ENCODE data around the gene STAT5B.

DNA sequence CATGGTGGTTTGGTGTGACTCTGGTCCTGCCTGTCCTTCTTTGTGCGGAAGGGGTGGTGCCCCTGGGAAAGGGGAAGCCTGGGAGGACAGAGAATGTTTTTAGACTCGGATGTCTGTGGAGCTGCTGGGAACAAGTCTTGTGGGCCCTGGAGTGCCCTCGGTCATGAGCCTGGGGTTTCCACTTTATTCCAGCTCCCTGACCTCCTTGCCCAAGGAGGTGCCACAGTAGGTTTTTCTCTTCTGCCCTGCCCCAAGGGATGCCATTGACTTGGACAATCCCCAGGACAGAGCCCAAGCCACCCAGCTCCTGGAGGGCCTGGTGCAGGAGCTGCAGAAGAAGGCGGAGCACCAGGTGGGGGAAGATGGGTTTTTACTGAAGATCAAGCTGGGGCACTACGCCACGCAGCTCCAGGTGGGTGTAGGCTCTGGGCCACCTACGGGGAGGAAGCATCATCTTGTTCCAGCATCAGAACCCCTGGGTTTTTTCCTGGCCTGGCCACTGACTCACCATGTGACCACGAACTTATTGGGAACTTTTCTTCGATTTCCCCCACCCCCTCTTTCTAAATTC is 13.5 kb upstream of the STAT5B start:
- TF ChIP-seq EZH2phosphoT487 (IDR thresholded peaks at IDR 0.05; ENCODE audit: insufficient read depth, low read depth): no peak
- no peak for TF ChIP-seq EZH2 (IDR thresholded peaks at IDR 0.05; ENCODE audit: insufficient read depth, poor library complexity, severe bottlenecking)
